Fibroblast of upper back skin (primary cell): Measurements from ENCODE around the gene SLC29A4.
A peak's percentile ranks its signal among the peaks of the same experiment; 100 is the strongest.
"Not testable (repeated sequence)": the region's sequence is repeated elsewhere in the genome, so short reads cannot be mapped to it uniquely, and the experiment has no call there.

Experiments
- DNase-seq: peaks from one replicate; pipeline ENCODE4 v3.0.0-alpha.2; 2013

Gene SLC29A4

DNA sequence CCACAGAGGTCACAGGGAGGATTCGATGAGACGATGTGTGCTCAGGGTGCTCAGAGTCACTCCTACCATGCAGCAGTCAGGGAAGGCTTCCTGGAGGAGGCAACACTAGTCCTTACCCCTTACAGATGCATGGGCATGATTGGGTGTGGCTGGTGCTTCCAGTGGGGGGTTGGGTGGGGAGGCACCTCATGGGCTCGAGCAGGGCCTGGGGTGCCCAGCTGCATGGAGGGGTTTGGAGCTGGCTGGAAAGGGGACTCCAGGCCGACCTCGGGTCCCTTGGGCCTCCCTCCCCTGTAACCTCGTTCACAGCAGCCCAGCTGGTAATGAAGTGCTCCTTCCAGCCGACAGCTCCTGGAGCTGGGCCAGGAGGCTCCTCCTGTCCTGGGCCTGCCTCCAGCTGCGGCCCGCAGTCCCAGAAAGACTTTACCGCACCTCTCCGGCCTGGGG is 7.7 kb upstream of the SLC29A4 start:
- DNase-seq, result peak; percentile 20

DNA sequence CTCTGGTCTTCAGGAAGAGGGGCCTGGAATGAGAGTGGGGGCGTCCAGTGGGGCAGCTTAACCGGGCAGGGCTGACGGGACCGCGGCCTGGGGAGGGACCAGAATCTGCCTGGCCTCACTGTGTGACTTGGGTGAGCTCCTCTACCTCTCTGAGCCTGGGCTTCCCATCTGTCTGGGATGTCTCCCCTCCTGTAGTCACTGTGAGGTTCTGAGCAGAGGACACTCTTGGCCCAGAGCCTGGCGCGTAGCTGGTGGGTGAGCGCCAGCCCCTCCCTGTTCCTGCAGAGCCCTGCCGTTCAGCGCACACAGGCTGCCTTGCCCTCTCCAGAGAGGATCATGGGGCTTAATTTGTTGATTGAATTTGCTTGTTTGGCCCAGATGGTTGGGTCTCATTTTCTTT is 7.2 kb upstream of the SLC29A4 start:
- DNase-seq, result not testable (repeated sequence)

DNA sequence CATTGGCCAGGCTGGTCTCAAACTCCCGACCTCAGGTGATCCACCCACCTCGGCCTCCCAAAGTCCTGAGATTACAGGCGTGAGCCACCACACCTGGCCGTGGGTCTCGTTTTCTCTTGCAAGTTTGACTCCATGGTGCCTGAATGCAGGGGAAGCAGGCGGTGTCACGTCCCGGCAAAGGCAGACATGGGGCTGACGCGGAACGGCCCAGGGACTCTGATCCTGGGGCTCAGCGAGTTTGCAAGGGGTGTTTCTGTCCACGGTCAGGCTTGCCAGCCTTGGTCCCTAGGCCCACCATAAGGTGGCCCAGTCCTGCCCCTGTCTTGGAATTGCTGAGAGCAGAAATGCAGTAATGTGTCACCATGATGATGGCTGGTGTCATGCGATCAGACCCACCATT is 6.6 kb upstream of the SLC29A4 start:
- DNase-seq, result not testable (repeated sequence)

DNA sequence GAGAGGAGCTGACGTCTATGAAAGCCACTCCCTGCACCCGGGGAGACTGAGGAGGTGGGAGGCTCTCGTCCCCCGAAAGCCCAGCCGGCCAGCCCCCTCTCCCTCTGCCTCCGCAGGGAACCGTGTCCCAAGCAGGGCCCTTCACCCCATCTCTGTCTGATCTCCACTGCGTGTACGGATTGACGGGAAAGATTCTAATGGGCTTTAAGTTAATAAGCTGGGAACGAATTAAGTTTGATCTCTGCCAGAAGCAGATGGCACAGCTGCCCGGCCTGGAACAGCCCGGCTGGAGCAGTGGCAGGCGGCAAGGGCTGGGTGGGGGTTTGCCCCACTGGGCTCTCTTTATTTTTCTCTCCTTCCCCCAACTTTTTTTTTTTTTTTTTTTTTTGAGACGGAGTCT is 6.1 kb upstream of the SLC29A4 start:
- DNase-seq, result no peak

DNA sequence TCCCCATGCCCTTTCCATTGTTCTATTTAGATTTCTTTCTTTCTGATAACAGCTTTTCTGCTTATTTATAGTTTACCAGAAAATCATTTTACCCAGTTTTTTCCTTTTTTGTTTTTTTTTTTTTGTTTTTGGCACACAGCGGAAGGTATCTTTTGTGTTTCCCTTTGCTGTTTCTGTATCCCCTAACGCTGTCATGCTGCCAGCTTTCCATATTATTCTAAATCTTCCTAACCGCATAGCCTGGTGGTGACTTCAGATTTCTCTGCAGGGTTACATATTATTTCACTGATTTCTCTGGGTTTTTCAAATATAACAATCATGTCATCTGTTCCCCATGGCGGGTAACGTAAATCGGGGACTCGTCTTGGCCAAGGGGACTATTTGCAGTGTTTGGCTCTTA is 4.0 kb upstream of the SLC29A4 start:
- peak; percentile 31 for DNase-seq

DNA sequence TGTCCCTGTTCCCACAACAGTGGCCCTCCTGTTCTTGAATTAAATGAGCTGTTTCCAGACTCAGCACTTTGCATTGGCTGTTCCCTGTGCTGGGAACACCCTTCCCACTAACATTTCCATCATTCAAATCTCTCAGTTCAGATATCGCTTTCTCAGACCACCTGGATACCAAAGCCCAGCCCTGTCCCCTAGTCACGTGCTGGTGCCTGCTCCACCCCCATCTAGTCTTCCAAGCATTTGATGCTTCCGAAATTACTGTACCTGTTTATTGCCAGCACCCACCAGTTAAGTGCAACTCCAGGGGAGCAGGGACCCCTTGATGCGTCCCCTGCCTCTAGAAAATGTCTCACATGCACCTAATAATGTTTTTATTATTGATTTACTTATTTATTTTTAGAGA is 3.0 kb upstream of the SLC29A4 start:
- DNase-seq, result no peak

DNA sequence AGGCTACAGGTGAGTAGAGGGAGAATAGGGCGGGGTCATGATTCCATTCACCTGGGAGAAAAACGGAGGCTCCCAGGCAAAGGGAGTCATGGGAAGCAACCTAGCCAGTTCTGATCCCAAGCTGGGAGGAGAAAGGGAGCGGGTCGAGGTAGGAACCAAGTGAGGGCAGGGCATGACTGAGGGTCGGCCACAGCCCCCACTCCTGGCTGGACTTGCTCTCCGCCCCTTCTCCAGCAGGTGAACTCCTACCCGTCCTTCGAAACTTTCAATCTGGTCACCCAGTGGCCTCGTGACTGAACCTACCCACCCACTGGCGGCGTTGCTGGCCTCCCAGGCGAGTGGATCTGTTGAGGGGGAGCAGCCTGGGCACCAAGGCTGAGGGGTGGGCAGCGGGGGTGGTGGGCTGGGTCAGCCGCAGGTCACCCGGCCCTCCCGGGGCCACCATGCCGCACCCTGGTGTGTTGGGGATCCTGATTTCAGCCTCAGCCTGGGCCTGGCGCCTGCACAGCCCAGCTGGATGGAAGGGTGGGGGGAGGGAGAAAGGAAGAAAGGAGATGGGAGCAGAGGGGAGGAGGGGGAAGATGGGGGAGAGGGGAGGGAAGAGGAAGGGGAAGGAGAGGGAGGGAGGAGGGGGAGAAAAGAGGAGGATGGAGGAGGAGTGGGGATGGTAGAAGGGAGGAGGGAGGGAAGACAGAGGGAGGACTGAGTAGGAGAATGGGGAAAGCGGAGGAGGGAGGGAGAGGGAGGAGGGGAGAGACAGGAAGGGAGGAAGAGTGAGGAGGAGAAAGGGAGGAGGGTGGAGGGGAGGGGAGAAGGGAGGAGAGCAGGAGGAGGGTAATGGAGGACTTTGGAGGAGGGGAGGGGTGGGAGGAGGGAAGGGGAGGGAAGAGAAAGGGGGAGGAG is 894 bp upstream of the SLC29A4 start:
- DNase-seq, result not testable (repeated sequence)

DNA sequence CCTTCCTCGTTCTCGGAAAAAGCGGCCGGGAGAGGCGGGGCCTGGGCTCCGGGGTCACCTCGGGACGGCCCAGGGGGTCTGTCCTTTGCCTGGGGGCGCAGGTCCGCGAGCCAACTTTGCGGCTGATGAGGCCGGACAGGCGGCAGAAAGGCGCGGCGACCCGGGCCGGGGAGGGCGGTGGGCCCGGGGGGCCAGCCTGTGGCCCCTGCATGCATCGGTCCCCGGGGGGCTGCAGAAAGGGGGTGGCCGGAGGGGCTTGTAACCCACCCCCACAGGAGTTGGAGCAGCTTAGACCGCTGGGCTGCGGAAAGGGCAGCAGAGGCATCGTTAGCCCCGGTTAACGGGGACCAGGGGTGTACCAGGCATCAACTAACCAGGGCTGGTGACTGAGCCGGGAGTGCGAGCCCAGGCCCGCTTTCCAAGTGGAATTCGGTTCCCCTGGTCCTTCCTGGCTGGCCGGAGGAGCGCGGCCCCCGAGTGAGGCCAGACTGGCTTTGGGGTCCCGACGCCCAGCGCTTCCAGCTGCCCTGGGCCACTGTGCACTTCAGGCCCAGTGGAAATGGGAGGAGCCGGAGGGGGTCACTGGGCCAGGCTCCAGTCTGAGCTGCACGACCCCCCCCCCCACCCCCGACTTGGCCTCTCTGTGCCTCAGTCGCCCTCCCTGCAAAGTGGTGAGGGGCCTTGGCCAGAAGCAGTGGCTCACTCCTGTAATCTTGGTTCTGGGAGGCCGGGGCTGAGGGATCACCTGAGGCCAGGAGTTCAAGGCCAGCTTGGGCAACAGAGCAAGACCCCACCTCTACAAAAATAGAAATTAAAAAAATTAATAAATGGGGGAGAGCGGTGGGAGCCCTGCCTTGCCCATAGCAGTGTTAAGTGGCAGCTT is 919 bp downstream of the SLC29A4 start:
- DNase-seq, result no peak

DNA sequence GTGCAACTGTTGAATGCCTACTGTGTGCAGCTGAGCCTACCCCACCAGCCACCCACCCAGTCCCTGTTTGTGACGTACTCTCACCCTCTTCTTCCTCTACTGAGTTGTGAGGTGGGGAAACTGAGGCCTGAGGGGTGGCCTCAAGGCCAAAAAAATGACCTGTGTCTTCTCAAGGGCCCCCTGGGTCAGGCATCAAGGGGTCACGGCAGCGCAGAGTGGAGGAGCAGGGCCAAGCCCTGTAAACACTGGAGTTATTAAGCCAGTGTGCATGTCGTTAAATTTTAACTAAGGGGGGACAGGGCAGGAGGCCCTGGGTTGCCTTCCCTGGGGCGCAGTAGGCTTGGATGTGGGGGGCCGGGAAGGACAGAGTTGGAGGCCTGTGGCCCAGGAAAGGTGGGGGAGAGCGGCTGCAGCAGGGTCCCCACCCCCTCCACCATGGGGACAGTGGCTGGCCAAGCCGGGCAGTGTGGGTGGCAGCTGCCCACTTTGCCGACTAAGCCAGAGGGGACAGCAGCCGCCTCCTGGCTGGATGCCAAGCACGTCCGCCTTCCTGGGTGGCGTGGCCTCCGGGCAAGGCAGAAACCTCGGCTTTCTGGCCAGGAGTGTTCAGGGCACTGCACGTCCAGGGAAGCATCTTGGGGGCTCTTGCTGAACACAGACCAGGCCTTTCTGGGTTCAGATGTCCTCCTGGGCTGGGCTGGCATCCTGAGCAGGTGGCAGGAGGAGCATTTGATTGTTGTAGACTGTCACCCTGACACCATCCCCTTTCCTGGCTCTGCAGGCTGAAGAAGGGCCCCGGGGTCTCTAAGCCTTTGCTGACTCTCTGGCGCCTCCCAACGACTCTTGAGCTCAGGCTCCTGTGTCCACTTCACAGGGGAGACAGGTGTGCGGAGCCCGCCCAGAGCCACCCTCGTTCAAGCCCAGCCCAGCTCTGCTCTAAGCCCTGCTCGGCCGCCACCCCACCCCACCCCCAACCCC is 1.9 kb downstream of the SLC29A4 start:
- peak; percentile 19 for DNase-seq

DNA sequence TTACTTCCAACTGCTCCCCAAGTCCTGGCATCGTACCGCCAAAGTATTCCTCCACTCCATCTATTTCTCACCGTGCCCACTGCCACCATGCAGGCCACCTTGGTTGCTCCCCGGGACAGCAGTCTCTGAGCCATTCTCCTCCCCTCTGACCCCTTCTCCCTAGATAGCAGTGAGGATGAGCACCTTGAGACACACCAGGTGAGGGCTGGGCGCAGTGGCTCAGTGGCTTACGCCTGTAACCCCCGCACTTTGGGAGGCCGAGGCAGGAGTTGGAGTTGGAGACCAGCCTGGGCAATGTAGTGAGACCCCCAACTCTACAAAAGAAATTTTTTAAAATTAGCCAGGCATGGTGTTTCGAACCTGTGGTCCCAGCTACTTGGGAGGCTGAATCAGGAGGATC is 4.2 kb downstream of the SLC29A4 start:
- DNase-seq, result no peak

DNA sequence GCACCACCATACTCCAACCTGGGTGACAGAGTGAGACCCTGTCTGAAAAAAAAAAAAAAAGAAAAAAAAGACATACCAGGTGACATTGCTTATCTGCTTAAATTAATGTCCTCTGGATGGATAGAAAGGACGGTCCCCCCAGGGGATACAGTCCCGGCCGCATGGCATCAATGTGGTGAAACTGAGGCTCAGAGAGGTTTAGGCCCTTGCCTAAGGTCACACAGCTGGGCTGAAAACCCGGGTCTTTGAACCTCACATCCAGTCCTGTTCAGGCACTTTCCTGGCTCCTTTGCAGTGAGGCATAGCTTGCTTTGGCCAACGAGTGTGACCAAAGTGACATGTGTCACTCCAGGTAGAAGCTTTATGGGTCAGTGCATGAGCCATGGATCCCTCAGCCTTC is 4.6 kb downstream of the SLC29A4 start:
- DNase-seq, result not testable (repeated sequence)

DNA sequence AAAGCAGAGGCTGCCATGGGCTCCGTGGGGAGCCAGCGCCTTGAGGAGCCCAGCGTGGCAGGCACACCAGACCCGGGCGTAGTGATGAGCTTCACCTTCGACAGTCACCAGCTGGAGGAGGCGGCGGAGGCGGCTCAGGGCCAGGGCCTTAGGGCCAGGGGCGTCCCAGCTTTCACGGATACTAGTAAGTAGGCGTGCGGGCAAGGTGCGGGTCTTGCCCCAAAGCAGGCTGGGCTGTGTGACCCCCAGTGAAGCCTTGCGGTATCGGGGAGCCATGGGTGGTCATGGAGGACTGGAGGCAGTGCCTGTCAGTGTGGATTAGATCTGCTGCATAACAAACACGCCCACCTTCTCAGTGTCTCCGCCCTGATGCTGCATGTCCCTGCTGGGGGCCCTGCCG is 5.1 kb downstream of the SLC29A4 start:
- DNase-seq, result no peak

DNA sequence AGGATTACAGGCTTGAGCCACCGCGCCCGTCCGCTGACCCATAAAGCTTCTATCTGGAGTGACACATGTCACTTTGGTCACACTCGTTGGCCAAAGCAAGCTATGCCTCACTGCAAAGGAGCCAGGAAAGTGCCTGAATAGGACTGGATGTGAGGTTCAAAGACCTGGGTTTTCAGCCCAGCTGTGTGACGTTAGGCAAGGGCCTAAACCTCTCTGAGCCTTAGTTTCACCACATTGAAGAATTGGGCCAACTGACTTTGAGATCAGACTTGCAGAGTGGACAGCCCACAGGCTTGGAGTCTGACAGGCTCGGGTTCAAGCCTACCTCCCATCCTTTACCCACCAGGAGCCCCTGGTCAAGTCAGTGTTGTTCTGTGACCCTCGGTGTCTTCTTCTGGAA is 5.8 kb downstream of the SLC29A4 start:
- DNase-seq, result not testable (repeated sequence)

DNA sequence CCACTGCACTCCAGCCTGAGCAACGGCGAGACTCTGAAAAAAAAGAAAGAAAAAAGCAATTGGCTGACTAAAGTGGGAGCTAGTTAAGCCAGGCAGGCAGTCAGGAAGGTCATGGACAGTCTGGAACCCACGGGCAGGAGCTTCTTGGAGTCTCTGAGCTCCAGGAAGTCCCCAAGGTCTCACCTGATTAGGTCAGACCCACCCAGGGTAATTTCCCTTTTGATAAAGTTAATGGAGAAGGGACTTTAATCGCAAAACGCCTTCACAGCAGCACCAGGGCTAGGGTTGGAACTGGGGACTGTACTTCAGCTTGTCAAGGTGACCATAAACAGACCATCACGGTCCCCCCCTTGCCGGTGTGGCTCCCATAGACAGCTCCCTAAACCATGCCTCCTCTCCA is 6.6 kb downstream of the SLC29A4 start:
- DNase-seq, result no peak

DNA sequence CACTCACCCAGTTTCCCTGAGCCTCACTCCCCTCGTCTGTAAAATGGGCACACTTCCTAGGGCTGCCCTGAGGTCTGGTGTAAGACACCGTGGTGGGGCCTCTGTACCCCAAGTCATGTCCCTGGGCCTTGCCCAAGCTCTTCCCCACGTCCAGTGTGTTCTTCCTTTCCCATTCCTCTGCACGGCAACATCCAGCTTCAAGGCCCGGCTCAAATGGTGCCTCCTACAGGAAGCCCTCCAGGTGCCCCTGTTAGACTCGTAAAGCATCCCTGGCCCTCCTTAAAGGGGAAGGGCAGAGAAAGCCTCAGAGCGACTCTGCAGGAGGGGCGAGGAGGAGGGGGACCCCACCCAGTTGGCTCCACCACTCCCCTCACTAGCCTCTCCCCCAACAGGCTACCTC is 8.6 kb downstream of the SLC29A4 start:
- DNase-seq, result no peak

DNA sequence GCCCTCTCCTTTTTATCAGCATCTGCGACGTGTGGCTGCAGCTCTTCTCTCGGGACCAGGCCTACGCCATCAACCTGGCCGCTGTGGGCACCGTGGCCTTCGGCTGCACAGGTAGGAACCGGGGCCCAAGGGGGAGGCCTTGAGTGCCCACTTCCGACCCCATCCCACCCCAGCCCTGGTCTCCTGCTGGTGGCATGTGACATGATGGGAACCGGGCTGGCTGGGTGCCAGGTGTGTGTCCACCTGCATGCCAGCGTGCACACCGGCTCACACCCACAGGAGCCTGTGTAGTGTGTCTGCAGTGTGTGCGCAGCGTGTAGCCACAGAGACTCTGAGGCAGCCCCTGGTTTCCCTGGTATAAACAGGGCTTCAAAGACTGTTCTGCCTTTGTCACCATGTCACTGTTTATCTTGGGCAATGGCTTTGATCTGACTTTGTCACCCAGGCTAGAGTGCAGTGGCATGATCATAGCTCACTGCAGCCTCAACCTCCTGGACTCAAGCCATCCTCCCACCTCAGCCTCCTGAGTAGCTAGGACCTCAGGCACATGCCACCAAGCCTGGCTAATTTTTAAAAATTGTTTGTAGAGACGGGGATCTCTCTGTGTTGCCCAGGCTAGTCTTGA is 9.1 kb downstream of the SLC29A4 start:
- not testable (repeated sequence) for DNase-seq

DNA sequence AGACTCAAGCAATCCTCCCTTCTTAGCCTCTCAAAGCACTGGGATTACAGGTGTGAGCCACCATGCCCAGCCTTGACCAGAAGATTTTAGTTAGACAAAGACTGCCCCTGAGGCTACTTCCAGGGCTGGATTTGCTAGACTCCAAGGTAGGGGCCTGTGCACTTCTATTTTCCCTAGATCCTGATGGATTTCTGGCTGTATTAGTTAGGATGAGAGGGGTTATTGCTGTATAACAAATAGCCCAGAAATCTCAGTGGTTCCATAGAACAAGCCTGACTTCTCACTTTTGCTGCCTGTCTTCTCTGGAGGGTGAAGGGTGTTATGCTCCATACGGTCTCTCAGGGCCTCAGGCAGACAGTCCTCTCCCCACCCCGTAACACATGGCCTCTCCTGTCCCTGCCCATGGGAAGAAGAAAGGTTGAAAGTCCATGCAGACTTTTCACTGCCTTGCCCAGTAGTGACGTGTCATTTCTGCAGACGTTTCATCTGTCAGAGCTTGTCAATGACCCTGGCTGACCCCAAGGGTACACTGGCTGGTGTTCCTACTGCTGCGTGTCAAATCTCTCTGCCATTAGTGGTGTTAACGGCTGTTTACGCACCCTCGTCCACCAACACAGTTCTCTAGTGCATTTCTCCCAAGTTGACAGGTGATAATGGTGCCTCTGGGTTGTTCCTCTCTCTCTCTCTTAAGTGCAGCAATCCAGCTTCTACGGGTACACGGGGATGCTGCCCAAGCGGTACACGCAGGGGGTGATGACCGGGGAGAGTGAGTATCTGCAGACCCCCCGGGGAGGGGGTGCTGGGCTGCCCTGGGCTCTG is 11.6 kb downstream of the SLC29A4 start:
- DNase-seq, result no peak

DNA sequence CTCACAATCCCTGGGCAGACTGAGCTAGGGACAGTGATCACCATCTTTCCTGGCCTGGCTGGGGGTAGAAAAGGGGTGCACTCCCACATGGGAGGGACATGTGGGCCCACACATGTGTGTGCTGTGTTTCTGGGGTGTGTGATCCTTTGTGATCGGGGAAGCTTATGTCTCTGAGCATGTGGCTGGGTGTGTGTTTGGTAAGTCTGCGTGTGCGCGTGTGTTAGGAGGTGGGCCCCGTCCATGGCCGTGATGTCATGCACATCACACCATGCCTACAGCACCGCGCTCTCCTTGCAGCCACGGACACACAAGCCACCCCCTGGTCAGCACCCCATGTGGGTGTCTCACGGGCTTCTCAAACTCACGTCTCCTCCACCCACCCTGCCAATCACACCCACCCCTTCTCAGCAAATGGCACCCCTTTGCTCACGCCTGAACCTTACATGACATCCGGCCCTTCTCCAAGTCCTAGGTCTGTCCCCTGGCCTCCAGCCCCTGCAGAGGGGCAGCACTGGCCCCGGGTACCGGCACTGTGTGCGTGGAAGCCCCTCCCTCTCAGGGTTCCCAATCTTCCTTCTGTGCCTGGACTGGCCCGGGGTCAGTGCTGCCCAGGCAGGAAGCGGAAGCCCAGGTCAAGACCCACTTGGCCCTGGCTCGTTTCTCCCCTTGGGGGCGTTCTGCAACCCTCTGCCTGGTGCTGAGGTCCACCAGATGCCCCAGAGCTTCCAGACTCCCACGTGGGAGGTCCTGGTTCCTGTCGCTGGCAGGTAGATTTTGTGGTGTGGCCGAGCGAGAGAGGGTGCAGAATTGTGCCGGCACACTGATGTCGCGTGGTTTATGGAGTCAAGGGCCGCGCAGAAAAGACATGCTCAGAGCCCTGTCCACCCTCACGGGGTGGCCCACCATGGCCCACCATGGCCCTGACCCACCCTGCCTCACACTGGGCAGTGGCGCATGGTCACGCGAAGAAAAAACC is 12.6 kb downstream of the SLC29A4 start:
- DNase-seq, result no peak

DNA sequence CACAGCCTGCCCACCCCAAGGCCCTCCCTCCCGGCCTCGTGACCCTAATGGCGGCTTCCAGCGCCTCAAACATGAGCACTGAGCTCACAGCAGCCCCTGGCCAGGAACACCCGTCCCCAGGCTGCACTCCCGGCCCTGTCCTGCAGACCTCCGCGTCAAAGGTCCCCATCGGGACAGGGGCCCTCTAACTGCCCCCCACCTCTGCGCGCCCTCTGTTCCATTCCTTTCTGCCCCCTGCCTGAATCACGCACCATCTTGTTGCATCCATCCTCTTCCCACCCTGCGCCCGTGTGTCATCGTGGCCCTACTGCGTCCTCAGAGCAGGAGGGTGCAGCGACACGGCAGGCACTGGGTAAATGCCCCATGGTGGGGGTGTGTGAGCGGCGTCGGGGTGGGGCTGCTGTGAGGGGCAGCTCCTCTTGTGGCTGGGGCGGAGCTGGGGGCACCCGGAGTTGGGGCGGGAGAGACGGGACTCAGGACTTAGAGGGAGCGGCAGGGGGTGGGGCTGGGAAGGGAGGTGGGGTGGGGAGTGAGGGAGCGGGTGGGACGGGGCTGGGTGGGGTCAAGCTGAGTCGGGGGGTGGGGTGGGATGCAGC is 13.4 kb downstream of the SLC29A4 start:
- no peak for DNase-seq
